ENCODE measurements around the gene NDUFAF5. TPM values are rescaled to one million over a fixed set of nuclear protein-coding genes. Genes with fewer than 3 reads are reported as not detected.

NDUFAF5 gene
- total and polyA plus RNA-seq, 9 donors = 5.0 to 23.4 (median 16.8) TPM

DNA sequence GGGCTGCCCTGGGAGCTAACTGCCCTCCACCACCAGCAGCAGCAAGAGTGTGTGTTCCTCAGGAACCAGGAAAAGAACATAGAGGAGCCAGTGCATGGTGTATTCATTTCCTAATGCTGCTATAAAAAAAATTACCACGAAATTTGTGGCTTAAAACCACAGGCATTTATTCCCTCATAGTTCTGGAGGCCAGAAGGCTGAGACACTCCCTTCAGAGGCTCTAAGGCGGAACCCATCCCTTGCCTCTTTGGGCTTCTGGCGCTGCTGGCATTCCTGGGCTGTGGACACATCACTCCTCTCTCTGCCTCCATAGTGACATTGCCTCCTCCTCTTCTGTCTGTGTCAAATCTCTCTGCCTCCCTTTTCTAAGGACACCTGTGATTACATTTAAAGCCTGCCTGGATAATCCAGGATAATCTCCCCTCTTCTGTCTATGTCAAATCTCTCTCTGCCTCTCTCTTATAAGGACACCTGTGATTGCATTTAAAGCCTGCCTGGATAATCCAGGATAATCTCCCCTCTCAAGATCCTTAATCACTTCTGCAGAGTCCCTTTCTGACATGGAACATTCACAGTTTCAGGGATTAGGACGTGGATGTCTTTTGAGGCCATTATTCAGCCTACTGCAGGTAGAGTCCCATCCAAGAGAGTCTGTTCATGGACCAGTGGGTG lies 54.7 kb downstream of the NDUFAF5 start:
- no peak for TF ChIP-seq EP300 (IDR thresholded peaks at IDR 0.05)
- no peak for TF ChIP-seq POLR2A (IDR thresholded peaks at IDR 0.05)
- TF ChIP-seq, protein P1, sequence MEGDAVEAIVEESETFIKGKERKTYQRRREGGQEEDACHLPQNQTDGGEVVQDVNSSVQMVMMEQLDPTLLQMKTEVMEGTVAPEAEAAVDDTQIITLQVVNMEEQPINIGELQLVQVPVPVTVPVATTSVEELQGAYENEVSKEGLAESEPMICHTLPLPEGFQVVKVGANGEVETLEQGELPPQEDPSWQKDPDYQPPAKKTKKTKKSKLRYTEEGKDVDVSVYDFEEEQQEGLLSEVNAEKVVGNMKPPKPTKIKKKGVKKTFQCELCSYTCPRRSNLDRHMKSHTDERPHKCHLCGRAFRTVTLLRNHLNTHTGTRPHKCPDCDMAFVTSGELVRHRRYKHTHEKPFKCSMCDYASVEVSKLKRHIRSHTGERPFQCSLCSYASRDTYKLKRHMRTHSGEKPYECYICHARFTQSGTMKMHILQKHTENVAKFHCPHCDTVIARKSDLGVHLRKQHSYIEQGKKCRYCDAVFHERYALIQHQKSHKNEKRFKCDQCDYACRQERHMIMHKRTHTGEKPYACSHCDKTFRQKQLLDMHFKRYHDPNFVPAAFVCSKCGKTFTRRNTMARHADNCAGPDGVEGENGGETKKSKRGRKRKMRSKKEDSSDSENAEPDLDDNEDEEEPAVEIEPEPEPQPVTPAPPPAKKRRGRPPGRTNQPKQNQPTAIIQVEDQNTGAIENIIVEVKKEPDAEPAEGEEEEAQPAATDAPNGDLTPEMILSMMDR (IDR thresholded peaks at IDR 0.05) = no peak
- Histone ChIP-seq H3K27ac (no peak overlapping the region), H3K36me3 (no peaks in the 10 kb centered on the region), H3K4me1 (ENCODE audit: insufficient read depth) (no peaks in the 10 kb centered on the region), H3K9me3 (no peaks in the 10 kb centered on the region), H3K27me3 (no peaks in the 10 kb centered on the region), H3K4me3 (no peak overlapping the region)
- WGBS, 3 donors = 53 to 77% (median 60%) methylated on average over 4 of the region's 4 CpGs
- no peak for DNase-seq
- intact Hi-C loops (cut with DNase I) = no loop called here

DNA sequence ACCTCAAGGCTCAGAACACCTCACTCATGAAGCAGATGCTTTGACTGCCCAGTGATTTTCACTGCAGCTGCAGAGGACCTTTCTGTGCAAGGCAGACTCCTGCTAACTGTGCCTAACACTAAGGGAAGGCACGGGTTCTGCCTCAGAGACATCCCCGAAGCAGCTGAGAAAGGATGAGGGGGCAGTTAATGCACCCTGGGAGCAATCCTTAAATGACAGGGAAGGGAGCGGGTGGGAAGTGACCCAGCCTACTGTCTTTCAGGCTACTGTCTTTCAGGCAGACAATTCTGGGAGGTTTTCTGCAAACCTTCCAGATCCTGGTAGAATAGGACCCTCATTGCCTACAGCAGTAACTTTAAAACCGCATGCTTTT lies 55.3 kb downstream of the NDUFAF5 start:
- 92 to 96% (median 94%) methylated on average over 4 of the region's 4 CpGs for WGBS, 3 donors
- Histone ChIP-seq H3K27ac (no peak overlapping the region), H3K27me3 (no peaks in the 10 kb centered on the region), H3K4me3 (no peak overlapping the region), H3K36me3 (no peaks in the 10 kb centered on the region), H3K9me3 (no peaks in the 10 kb centered on the region), H3K4me1 (ENCODE audit: insufficient read depth) (no peaks in the 10 kb centered on the region)
- DNase-seq = no peak
- TF ChIP-seq POLR2A (IDR thresholded peaks at IDR 0.05) = no peak
- intact Hi-C loops (cut with DNase I) = no loop called here

DNA sequence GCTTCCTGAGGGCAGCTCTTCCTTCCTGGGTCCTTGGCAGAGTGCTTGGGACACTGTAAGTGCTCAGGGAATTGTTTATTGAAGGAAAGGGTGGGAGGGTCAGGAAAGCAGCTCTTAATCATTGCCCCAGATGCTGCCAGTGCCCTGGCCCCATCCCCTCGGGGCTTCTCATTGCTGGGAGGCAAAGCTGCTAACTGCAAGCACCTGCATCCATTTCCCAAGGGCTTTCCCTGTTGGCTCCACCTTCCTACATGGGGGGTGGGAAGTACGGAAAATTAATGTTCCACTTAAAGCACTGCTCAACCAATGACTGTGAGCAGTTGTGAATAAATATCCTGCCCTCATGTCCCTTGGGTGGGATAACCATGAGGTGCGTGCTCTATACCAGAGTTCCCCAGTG lies 56.4 kb downstream of the NDUFAF5 start:
- Histone ChIP-seq H3K36me3 (no peaks in the 10 kb centered on the region), H3K9me3 (no peaks in the 10 kb centered on the region), H3K27me3 (no peaks in the 10 kb centered on the region), H3K27ac (no peak overlapping the region), H3K4me1 (ENCODE audit: insufficient read depth) (no peaks in the 10 kb centered on the region), H3K4me3 (no peak overlapping the region)
- WGBS, 3 donors = 77 to 81% (median 80%) methylated on average over 3 of the region's 3 CpGs
- no peak for DNase-seq
- TF ChIP-seq EP300 (IDR thresholded peaks at IDR 0.05) = no peak
- TF ChIP-seq, protein P1 (IDR thresholded peaks at IDR 0.05) = no peak
- TF ChIP-seq POLR2A (IDR thresholded peaks at IDR 0.05) = no peak
- intact Hi-C loops (cut with DNase I) = no loop called here

DNA sequence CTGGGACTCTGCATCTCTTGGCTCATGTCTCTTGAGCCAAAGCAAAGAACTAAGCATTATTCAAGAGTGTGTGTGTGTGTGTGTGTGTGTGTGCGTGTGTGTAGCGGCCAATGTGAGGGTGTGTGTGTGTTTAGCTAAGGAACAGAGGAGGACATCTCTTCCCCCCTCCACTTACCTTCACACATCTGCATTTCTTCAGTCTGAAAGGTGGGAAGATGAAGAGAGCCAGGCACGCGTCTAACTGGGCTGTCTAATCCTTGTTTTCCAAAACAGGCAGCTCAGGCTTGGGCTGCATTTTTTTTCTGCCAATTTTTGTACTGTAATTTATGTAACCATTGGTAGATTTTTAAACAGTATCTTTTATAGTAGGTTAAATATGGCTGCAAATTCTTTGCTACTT lies 59.5 kb downstream of the NDUFAF5 start:
- Histone ChIP-seq H3K4me3 (no peak overlapping the region), H3K9me3 (no peaks in the 10 kb centered on the region), H3K4me1 (ENCODE audit: insufficient read depth) (no peaks in the 10 kb centered on the region), H3K36me3 (no peaks in the 10 kb centered on the region), H3K27ac (no peak overlapping the region), H3K27me3 (no peaks in the 10 kb centered on the region)
- TF ChIP-seq, protein P1 (IDR thresholded peaks at IDR 0.05) = no peak
- TF ChIP-seq EP300 (IDR thresholded peaks at IDR 0.05) (no peak), POLR2A (IDR thresholded peaks at IDR 0.05) (no peak)
- DNase-seq = no peak
- intact Hi-C loops (cut with DNase I) = no loop called here
- 43 to 53% (median 52%) methylated on average over 4 of the region's 4 CpGs for WGBS, 3 donors

DNA sequence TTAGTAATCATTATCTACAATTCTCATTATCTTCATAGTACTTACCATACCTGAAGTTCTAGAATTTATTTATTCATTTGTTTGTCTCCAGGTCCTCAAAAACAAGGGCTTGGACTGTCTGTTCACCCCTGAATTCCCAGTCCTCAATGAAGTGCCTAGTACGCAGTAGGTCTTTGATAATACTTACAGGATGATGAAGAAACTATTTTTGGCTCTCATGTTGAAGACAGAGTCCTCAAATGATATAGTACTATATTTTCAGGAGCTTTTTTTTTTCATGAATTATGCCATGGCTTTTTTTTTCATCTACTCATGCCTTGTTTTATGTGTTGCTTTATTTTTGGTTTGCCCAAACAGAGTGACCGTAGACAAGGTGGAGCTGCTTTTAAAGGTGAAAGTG lies 66.5 kb downstream of the NDUFAF5 start:
- WGBS, 3 donors = 65 to 85% (median 67%) methylated on average over 2 of the region's 2 CpGs
- DNase-seq = no peak
- intact Hi-C loops (cut with DNase I) = no loop called here
- TF ChIP-seq EP300 (IDR thresholded peaks at IDR 0.05) (no peak), POLR2A (IDR thresholded peaks at IDR 0.05) (no peak)
- TF ChIP-seq, protein P1 (IDR thresholded peaks at IDR 0.05) = no peak
- H3K36me3 ChIP-seq = no peaks in the 10 kb centered on the region
- no peaks in the 10 kb centered on the region for H3K9me3 ChIP-seq
- no peaks in the 10 kb centered on the region for H3K27me3 ChIP-seq
- peaks cover 3% of the 10 kb centered on the region for H3K4me1 ChIP-seq (ENCODE audit: insufficient read depth)
- no peak overlapping the region for H3K27ac ChIP-seq
- H3K4me3 ChIP-seq = no peak overlapping the region

Measured in ovary (tissue), 9 donors.